Mesothelial cell of epicardium (in vitro differentiated cells): ENCODE data around the gene AJM1. TPM values are rescaled to one million over a fixed set of nuclear protein-coding genes. Genes with fewer than 3 reads are reported as not detected.
A peak's percentile ranks its signal among the peaks of the same experiment; 100 is the strongest.

ENCODE experiments used
- DNase-seq, 2 experiments: peaks; one replicate each; pipeline ENCODE4 v3.0.0; 2021; ENCODE audit warnings: low spot score in 2 of 2; ENCODE audit not compliant: unreplicated experiment in 2 of 2
- H3K27ac Mint-ChIP-seq: 2 replicates; pipeline ENCODE4 v1.8.0; 2021; ENCODE audit warnings: mixed read lengths
- H3K27me3 Mint-ChIP-seq: 2 replicates; pipeline ENCODE4 v1.8.0; 2021; ENCODE audit warnings: low read depth, mixed read lengths
- H3K36me3 Mint-ChIP-seq: 2 replicates; pipeline ENCODE4 v1.8.0; 2021; ENCODE audit warnings: mixed read lengths
- H3K4me1 Mint-ChIP-seq: 2 replicates; pipeline ENCODE4 v1.8.0; 2021; ENCODE audit warnings: mixed read lengths
- H3K4me3 Mint-ChIP-seq: 2 replicates; pipeline ENCODE4 v1.8.0; 2021; ENCODE audit warnings: mild to moderate bottlenecking, moderate library complexity, mixed read lengths
- H3K9me3 Mint-ChIP-seq: 2 replicates; pipeline ENCODE4 v1.8.0; 2021; ENCODE audit warnings: mixed read lengths
- total RNA-seq: library from RNA; stranded (reverse); gene quantifications from 3 replicates; pipeline ENCODE4 v1.2.1, GENCODE V29; 2021
- TF ChIP-seq, protein P1 (sequence below): fragments of 200-600 bp; sonication (generic); IDR thresholded peaks from one replicate; pipeline ENCODE4 v1.5.0; 2021; ENCODE audit warnings: antibody characterized with exemption; ENCODE audit not compliant: unreplicated experiment

The AJM1 gene
- total RNA-seq, 1 donor from 2014 or later: 3.6 TPM

GRCh38 chr9:136803551-136804508 lies 38.4 kb upstream of the AJM1 start:
- H3K4me3 Mint-ChIP-seq: no peak overlapping the region
- H3K27ac Mint-ChIP-seq: no peak overlapping the region
- H3K27me3 Mint-ChIP-seq: no peaks in the 10 kb centered on the region
- no peaks in the 10 kb centered on the region for H3K9me3 Mint-ChIP-seq
- H3K36me3 Mint-ChIP-seq: peaks cover 11% of the 10 kb centered on the region
- DNase-seq: no peak
- H3K4me1 Mint-ChIP-seq: peaks cover 24% of the 10 kb centered on the region
- TF ChIP-seq, protein P1, sequence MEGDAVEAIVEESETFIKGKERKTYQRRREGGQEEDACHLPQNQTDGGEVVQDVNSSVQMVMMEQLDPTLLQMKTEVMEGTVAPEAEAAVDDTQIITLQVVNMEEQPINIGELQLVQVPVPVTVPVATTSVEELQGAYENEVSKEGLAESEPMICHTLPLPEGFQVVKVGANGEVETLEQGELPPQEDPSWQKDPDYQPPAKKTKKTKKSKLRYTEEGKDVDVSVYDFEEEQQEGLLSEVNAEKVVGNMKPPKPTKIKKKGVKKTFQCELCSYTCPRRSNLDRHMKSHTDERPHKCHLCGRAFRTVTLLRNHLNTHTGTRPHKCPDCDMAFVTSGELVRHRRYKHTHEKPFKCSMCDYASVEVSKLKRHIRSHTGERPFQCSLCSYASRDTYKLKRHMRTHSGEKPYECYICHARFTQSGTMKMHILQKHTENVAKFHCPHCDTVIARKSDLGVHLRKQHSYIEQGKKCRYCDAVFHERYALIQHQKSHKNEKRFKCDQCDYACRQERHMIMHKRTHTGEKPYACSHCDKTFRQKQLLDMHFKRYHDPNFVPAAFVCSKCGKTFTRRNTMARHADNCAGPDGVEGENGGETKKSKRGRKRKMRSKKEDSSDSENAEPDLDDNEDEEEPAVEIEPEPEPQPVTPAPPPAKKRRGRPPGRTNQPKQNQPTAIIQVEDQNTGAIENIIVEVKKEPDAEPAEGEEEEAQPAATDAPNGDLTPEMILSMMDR: no peak

- H3K9me3 Mint-ChIP-seq: no peaks in the 10 kb centered on the region
- H3K27me3 Mint-ChIP-seq: no peaks in the 10 kb centered on the region
- no peak overlapping the region for H3K27ac Mint-ChIP-seq
- H3K4me1 Mint-ChIP-seq: peaks cover 32% of the 10 kb centered on the region
- H3K36me3 Mint-ChIP-seq: peaks cover 11% of the 10 kb centered on the region
- no peak for DNase-seq
- TF ChIP-seq, protein P1: no peak
- H3K4me3 Mint-ChIP-seq: no peak overlapping the region
These were observed 37.6 kb upstream of the AJM1 start for GRCh38 chr9:136804509-136805206.

- Mint-ChIP-seq H3K36me3 (peaks cover 11% of the 10 kb centered on the region), H3K9me3 (no peaks in the 10 kb centered on the region), H3K27me3 (no peaks in the 10 kb centered on the region), H3K4me3 (no peak overlapping the region), H3K27ac (no peak overlapping the region), H3K4me1 (peaks cover 34% of the 10 kb centered on the region)
- no peak for DNase-seq
- TF ChIP-seq, protein P1: no peak
These were observed 37.0 kb upstream of the AJM1 start for GRCh38 chr9:136805207-136805740.

DNA sequence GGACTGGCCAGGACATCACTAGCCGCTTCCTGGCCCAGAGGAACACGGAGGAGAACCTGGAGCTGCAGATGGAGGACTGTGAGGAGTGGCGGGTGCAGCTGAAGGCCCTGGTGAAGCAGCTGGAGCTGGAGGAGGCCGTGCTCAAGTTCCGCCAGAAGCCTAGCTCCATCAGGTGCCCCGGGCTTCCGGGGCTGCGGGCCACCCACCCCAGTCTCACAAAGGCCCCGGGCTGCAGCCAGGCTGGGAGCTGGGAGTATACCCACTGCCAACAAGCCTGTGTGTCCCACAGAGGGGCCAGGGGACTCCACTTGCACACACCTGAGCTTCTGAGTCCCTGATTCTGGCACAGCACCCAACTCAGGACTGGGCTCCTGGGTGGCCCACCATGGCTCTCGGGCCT lies 36.2 kb upstream of the AJM1 start:
- no peak for DNase-seq
- peaks cover 14% of the 10 kb centered on the region for H3K36me3 Mint-ChIP-seq

DNA sequence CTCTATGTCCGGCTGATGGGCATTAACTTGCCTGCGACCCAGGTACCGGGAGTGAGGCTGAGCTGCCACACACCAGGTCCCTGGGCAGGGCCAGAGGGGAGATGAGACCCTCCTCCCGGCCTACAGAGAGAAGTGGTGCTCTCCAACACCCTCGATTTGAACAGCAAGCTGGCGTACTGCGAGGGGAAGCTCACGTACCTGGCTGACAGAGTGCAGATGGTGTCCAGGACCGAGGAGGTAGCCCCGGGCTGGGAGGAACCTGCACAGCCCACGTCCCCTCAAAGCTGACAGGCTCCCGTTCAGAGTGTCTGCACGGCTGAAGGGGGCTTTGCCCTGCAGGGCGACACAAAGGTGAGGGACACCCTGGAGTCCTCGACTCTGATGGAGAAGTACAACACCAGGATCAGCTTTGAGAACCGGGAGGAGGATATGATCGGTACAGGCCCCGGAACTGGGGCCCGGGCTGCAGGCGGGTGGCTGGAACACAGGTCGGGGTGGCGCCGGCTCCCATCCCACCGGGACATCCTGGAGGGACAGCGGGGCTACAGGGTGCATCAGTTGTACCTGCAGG lies 35.6 kb upstream of the AJM1 start:
- no peak for DNase-seq
- Mint-ChIP-seq H3K4me3 (peak overlapping the region; percentile 77), H3K4me1 (peaks cover 28% of the 10 kb centered on the region), H3K27me3 (no peaks in the 10 kb centered on the region), H3K27ac (peak overlapping the region; percentile 21), H3K36me3 (peaks cover 15% of the 10 kb centered on the region), H3K9me3 (no peaks in the 10 kb centered on the region)
- TF ChIP-seq, protein P1: no peak

More for the DNA sequence above, 36.2 kb upstream of the AJM1 start:
- Mint-ChIP-seq H3K9me3 (no peaks in the 10 kb centered on the region), H3K27me3 (no peaks in the 10 kb centered on the region), H3K4me1 (peaks cover 32% of the 10 kb centered on the region), H3K27ac (no peak overlapping the region), H3K4me3 (peak overlapping the region; percentile 77)
- TF ChIP-seq, protein P1: no peak
